Nephron (organoid): ENCODE data around the gene RERE.

Source experiments
- H3K27ac Mint-ChIP-seq, 3 experiments: 2 replicates each; pipeline ENCODE4 v1.8.0; 2020; ENCODE audit warnings: mixed read lengths in 3 of 3, mild to moderate bottlenecking in 2 of 3, moderate library complexity in 1 of 3
- H3K27me3 Mint-ChIP-seq: 2 replicates; pipeline ENCODE4 v1.8.0; 2021; ENCODE audit warnings: low read depth, mild to moderate bottlenecking, moderate library complexity, mixed read lengths
- H3K36me3 Mint-ChIP-seq: 2 replicates; pipeline ENCODE4 v1.8.0; 2020; ENCODE audit warnings: low read depth, mixed read lengths
- H3K4me1 Mint-ChIP-seq: 2 replicates; pipeline ENCODE4 v1.8.0; 2020; ENCODE audit warnings: mixed read lengths
- H3K4me3 Mint-ChIP-seq, 3 experiments: 2 replicates each; pipeline ENCODE4 v1.8.0; 2020; ENCODE audit warnings: mild to moderate bottlenecking in 3 of 3, mixed read lengths in 3 of 3, moderate library complexity in 2 of 3
- H3K9me3 Mint-ChIP-seq: 2 replicates; pipeline ENCODE4 v1.8.0; 2020; ENCODE audit warnings: mixed read lengths
- TF ChIP-seq, protein P1 (sequence below), 3 experiments: fragments of 200-600 bp; sonication (generic); IDR thresholded peaks; one replicate each; pipeline ENCODE4 v1.5.0; 2021; ENCODE audit warnings: antibody characterized with exemption in 3 of 3; ENCODE audit not compliant: unreplicated experiment in 3 of 3

Gene RERE

DNA sequence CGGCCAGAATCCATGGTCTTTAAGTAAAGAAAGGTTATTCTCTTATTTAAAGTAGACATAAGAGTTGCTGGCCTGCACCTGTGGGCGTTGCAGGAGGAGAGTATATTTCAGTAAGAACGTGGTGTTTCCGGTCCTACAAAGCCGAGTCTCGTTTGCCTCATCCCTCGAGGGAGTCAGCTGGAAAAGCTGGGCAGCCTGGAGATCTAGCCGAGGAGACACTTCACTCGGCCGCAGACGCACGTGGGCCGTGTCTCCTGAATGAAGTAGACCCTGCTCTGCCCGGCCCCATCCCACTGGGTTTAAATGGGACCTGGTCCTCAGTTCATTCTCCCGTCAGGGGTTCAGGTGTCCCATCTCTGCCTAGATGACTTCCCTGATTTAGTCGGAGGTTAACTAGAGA, 484.6 kb downstream of the RERE start:
- H3K36me3 Mint-ChIP-seq, result peaks cover 22% of the 10 kb centered on the region
- H3K4me3 Mint-ChIP-seq, result no peak overlapping the region
- no peak overlapping the region for H3K27ac Mint-ChIP-seq
- TF ChIP-seq, protein P1, sequence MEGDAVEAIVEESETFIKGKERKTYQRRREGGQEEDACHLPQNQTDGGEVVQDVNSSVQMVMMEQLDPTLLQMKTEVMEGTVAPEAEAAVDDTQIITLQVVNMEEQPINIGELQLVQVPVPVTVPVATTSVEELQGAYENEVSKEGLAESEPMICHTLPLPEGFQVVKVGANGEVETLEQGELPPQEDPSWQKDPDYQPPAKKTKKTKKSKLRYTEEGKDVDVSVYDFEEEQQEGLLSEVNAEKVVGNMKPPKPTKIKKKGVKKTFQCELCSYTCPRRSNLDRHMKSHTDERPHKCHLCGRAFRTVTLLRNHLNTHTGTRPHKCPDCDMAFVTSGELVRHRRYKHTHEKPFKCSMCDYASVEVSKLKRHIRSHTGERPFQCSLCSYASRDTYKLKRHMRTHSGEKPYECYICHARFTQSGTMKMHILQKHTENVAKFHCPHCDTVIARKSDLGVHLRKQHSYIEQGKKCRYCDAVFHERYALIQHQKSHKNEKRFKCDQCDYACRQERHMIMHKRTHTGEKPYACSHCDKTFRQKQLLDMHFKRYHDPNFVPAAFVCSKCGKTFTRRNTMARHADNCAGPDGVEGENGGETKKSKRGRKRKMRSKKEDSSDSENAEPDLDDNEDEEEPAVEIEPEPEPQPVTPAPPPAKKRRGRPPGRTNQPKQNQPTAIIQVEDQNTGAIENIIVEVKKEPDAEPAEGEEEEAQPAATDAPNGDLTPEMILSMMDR (IDR thresholded peaks at IDR 0.05; ENCODE audit: unreplicated experiment in 3 of 3), result no peak
- H3K9me3 Mint-ChIP-seq, result peaks cover 2% of the 10 kb centered on the region
- no peaks in the 10 kb centered on the region for H3K4me1 Mint-ChIP-seq
- no peaks in the 10 kb centered on the region for H3K27me3 Mint-ChIP-seq

DNA sequence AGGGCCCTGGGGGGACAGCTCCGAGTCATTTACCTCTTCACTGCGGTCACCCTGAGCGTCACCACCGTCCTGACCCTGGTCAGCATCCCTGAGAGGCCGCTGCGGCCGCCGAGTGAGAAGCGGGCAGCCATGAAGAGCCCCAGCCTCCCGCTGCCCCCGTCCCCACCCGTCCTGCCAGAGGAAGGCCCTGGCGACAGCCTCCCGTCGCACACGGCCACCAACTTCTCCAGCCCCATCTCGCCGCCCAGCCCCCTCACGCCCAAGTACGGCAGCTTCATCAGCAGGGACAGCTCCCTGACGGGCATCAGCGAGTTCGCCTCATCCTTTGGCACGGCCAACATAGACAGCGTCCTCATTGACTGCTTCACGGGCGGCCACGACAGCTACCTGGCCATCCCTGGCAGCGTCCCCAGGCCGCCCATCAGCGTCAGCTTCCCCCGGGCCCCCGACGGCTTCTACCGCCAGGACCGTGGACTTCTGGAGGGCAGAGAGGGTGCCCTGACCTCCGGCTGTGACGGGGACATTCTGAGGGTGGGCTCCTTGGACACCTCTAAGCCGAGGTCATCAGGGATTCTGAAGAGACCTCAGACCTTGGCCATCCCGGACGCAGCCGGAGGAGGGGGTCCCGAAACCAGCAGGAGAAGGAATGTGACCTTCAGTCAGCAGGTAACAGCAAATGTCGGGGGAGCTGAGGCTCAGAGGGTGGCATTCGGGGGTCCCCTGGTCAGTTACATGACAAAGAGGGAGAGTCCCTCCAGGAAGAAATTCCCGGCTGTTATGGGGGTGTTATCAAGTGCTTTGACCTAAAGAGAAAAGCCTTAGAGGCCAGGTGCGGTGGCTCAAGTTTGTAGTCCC, 486.9 kb downstream of the RERE start:
- Mint-ChIP-seq H3K4me3 (no peak overlapping the region), H3K9me3 (no peaks in the 10 kb centered on the region), H3K36me3 (peaks cover 11% of the 10 kb centered on the region), H3K4me1 (no peaks in the 10 kb centered on the region), H3K27ac (no peak overlapping the region), H3K27me3 (no peaks in the 10 kb centered on the region)
- TF ChIP-seq, protein P1 (IDR thresholded peaks at IDR 0.05; ENCODE audit: unreplicated experiment in 3 of 3), result no peak

DNA sequence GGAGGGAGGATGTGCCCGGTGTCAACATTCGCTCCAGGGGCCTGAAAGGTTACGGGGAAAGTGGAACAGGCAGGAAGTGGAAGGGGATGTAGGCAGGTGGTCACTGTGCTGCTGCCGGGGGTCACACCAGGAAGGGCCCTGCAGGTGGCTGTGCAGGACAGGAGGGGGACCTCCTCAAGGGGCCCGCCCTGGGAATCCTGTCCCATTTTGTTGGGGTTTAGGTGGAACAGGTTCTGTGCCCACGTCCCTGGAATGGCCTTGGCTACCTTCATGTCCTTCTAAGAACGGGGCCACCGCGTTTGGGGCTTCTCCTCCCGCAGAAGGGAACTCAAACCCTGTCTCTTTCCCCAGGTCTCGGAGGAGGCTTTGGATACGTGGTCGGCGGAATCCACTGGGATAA, 487.6 kb downstream of the RERE start:
- H3K4me3 Mint-ChIP-seq, result no peak overlapping the region
- TF ChIP-seq, protein P1 (IDR thresholded peaks at IDR 0.05; ENCODE audit: unreplicated experiment in 3 of 3), result no peak
- H3K4me1 Mint-ChIP-seq, result no peaks in the 10 kb centered on the region
- H3K27ac Mint-ChIP-seq, result no peak overlapping the region
- H3K36me3 Mint-ChIP-seq, result peaks cover 8% of the 10 kb centered on the region
- H3K27me3 Mint-ChIP-seq, result no peaks in the 10 kb centered on the region
- no peaks in the 10 kb centered on the region for H3K9me3 Mint-ChIP-seq

DNA sequence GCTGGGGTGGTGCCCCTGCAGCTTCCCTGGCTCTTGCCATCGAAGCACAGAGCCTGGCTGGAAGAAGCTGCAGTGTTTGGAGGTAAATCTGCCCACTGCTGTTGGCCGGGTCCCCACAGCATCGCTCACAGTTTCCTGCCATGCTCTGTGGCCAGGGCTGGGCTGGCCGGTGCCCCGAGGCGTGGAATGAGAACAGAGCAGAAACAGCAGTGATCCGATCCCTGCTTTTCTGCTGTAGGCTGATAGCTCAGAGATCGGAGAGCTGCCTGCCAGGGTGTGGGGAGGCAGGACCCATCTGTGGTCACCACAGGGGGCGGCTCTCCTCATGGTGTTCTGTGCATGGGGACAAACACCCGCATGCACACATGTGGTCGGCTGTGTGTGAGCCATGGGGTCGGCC, 488.0 kb downstream of the RERE start:
- Mint-ChIP-seq H3K36me3 (peaks cover 4% of the 10 kb centered on the region), H3K27ac (peak overlapping the region in 1 of 3 experiments; percentile 84), H3K9me3 (no peaks in the 10 kb centered on the region), H3K27me3 (no peaks in the 10 kb centered on the region), H3K4me3 (no peak overlapping the region), H3K4me1 (no peaks in the 10 kb centered on the region)
- TF ChIP-seq, protein P1 (IDR thresholded peaks at IDR 0.05; ENCODE audit: unreplicated experiment in 3 of 3), result no peak

- no peak overlapping the region for H3K4me3 Mint-ChIP-seq
- TF ChIP-seq, protein P1 (IDR thresholded peaks at IDR 0.05; ENCODE audit: unreplicated experiment in 3 of 3), result no peak
- H3K27me3 Mint-ChIP-seq, result no peaks in the 10 kb centered on the region
- no peaks in the 10 kb centered on the region for H3K4me1 Mint-ChIP-seq
- H3K27ac Mint-ChIP-seq, result peak overlapping the region in 1 of 3 experiments; percentile 84
- no peaks in the 10 kb centered on the region for H3K9me3 Mint-ChIP-seq
- no peaks in the 10 kb centered on the region for H3K36me3 Mint-ChIP-seq
These were observed 489.2 kb downstream of the RERE start for GRCh38 chr1:8328271-8328670.

DNA sequence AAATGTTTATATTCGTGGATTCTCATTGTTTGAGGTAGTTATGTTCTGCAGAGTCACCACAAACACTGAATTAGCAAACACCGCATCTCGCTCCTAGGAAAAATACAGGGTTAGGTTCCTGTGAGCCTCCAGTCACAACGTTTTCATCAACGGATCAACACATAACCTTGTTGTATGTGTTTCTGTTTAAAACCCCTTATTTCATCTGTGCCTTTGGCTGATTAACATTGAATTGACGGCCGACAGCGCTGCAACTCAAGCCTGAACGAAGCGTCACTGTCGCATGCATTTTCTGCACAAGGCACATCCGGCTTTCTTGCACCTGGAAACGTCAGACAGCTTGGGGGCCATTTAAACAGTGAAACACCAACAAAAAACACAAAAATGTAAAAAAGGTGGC, 491.2 kb downstream of the RERE start:
- peaks cover 2% of the 10 kb centered on the region for H3K27me3 Mint-ChIP-seq
- H3K27ac Mint-ChIP-seq, result no peak overlapping the region
- no peaks in the 10 kb centered on the region for H3K36me3 Mint-ChIP-seq
- TF ChIP-seq, protein P1 (IDR thresholded peaks at IDR 0.05; ENCODE audit: unreplicated experiment in 3 of 3), result no peak
- H3K9me3 Mint-ChIP-seq, result peaks cover 3% of the 10 kb centered on the region
- no peak overlapping the region for H3K4me3 Mint-ChIP-seq
- H3K4me1 Mint-ChIP-seq, result no peaks in the 10 kb centered on the region
